HFFc6 (cell line): ENCODE measurements around the gene CRAMP1. TPM values are rescaled to one million over a fixed set of nuclear protein-coding genes. Genes with fewer than 3 reads are reported as not detected.

ENCODE experiments used
- DNase-seq: peaks from one replicate; pipeline ENCODE4 v3.0.0-alpha.2; 2018
- H3K27ac Mint-ChIP-seq: 2 replicates; pipeline ENCODE4 v1.8.0; 2020; ENCODE audit warnings: mild to moderate bottlenecking, mixed read lengths
- H3K27me3 Mint-ChIP-seq: 2 replicates; pipeline ENCODE4 v1.8.0; 2021; ENCODE audit warnings: mild to moderate bottlenecking, moderate library complexity, mixed read lengths; ENCODE audit not compliant: insufficient read depth
- H3K36me3 Mint-ChIP-seq: 2 replicates; pipeline ENCODE4 v1.8.0; 2021; ENCODE audit warnings: low read depth, mixed read lengths
- H3K4me1 Mint-ChIP-seq: 2 replicates; pipeline ENCODE4 v1.8.0; 2020; ENCODE audit warnings: low read depth, mixed read lengths
- H3K4me3 Mint-ChIP-seq: 2 replicates; pipeline ENCODE4 v1.8.0; 2020; ENCODE audit warnings: mild to moderate bottlenecking, moderate library complexity, mixed read lengths
- H3K9me3 Mint-ChIP-seq: 2 replicates; pipeline ENCODE4 v1.8.0; 2020; ENCODE audit warnings: mild to moderate bottlenecking, mixed read lengths
- CTCF ChIP-seq: fragments of 200-600 bp; sonication (generic); IDR thresholded peaks from 2 replicates; pipeline ENCODE4 v1.5.0; 2021; ENCODE audit warnings: antibody characterized with exemption, mild to moderate bottlenecking
- total RNA-seq, 6 experiments: library from RNA; stranded (reverse); fragmentation: NEBNext Ultra II Directional; extraction: Animal tissue kit (Norgen Biotek cat#: 25700); gene quantifications; 2 replicates in 1 of 6; 3 replicates in 5 of 6; pipeline ENCODE4 v1.2.3, GENCODE V29; 2021

Gene CRAMP1
- total RNA-seq, 6 experiments from 2014 or later, result 10.7 to 14.2 (median 12.4) TPM

GRCh38 chr16:1687427-1688316 lies 75.5 kb downstream of the CRAMP1 start:
- DNase-seq, result no peak
- Mint-ChIP-seq H3K9me3 (no peaks in the 10 kb centered on the region), H3K36me3 (peaks cover 31% of the 10 kb centered on the region), H3K27me3 (no peaks in the 10 kb centered on the region; the same call in 1 of the 2 replicates), H3K4me1 (peaks cover 37% of the 10 kb centered on the region), H3K27ac (no peak overlapping the region), H3K4me3 (no peak overlapping the region)
- TF ChIP-seq CTCF, result no peak

- DNase-seq, result no peak
- H3K36me3 Mint-ChIP-seq, result peaks cover 36% of the 10 kb centered on the region
These were observed 76.8 kb downstream of the CRAMP1 start for GRCh38 chr16:1688807-1689560.

GRCh38 chr16:1689853-1690252 lies 77.7 kb downstream of the CRAMP1 start:
- no peak for DNase-seq
- Mint-ChIP-seq H3K4me3 (no peak overlapping the region), H3K36me3 (peaks cover 45% of the 10 kb centered on the region), H3K9me3 (no peaks in the 10 kb centered on the region), H3K27me3 (no peaks in the 10 kb centered on the region; the same call in none of the 2 replicates), H3K4me1 (peaks cover 38% of the 10 kb centered on the region), H3K27ac (0 out of 2 replicates have a peak overlapping the region, but pooled peaks have one; percentile 51)
- no peak for TF ChIP-seq CTCF

More at GRCh38 chr16:1688807-1689560, 76.8 kb downstream of the CRAMP1 start:
- Mint-ChIP-seq H3K27ac (no peak overlapping the region; the same call in 1 of the 2 replicates), H3K4me1 (peaks cover 38% of the 10 kb centered on the region), H3K27me3 (no peaks in the 10 kb centered on the region; the same call in none of the 2 replicates), H3K4me3 (no peak overlapping the region), H3K9me3 (no peaks in the 10 kb centered on the region)
- TF ChIP-seq CTCF, result no peak

- Mint-ChIP-seq H3K36me3 (peaks cover 45% of the 10 kb centered on the region), H3K27me3 (no peaks in the 10 kb centered on the region; the same call in none of the 2 replicates), H3K4me1 (peaks cover 38% of the 10 kb centered on the region), H3K4me3 (no peak overlapping the region), H3K27ac (peak overlapping the region; percentile 70), H3K9me3 (no peaks in the 10 kb centered on the region)
- no peak for DNase-seq
- no peak for TF ChIP-seq CTCF
These were observed 78.7 kb downstream of the CRAMP1 start for GRCh38 chr16:1690810-1691209.

GRCh38 chr16:1691276-1691675 lies 79.1 kb downstream of the CRAMP1 start:
- peak overlapping the region; percentile 70 for H3K27ac Mint-ChIP-seq
- peak; percentile 47 for DNase-seq

More at GRCh38 chr16:1691276-1691675, 79.1 kb downstream of the CRAMP1 start:
- peak overlapping the region; percentile 39; the same call in 1 of the 2 replicates for H3K4me3 Mint-ChIP-seq
- peaks cover 38% of the 10 kb centered on the region for H3K4me1 Mint-ChIP-seq
- no peaks in the 10 kb centered on the region for H3K9me3 Mint-ChIP-seq
- H3K27me3 Mint-ChIP-seq, result no peaks in the 10 kb centered on the region; the same call in none of the 2 replicates
- peaks cover 45% of the 10 kb centered on the region for H3K36me3 Mint-ChIP-seq
- peak; percentile 50 for TF ChIP-seq CTCF
